GM23338 (cell line): ENCODE data around the gene STON1. TPM values are rescaled to one million over a fixed set of nuclear protein-coding genes. Genes with fewer than 3 reads are reported as not detected.

Source experiments
- ATAC-seq: fragments of 200-7000 bp; cut with Tn5 transposase; 3 replicates; pipeline ENCODE4 v1.9.1; 2020
- DNase-seq: peaks from one replicate; pipeline ENCODE4 v3.0.0-alpha.2; 2015; ENCODE audit warnings: low spot score
- H2AFZ ChIP-seq: fragments of 200-600 bp; sonication (generic); 2 replicates; pipeline ENCODE4 v1.8.0; 2016; ENCODE audit warnings: antibody characterized with exemption, mild to moderate bottlenecking, moderate library complexity
- H3F3A ChIP-seq: fragments of 200-600 bp; sonication (generic); replicated peaks from 2 replicates; pipeline ENCODE4 v1.8.0; 2017; ENCODE audit warnings: antibody characterized with exemption, mixed run types, low read depth
- H3K27ac ChIP-seq: fragments of 200-600 bp; sonication (generic); 2 replicates; pipeline ENCODE4 v1.6.1; 2016; ENCODE audit warnings: low read depth
- H3K27me3 ChIP-seq: fragments of 200-600 bp; sonication (generic); 2 replicates; pipeline ENCODE4 v1.8.0; 2016; ENCODE audit warnings: mild to moderate bottlenecking, mixed run types, moderate library complexity; ENCODE audit not compliant: insufficient read depth
- H3K36me3 ChIP-seq: fragments of 200-600 bp; sonication (generic); 2 replicates; pipeline ENCODE4 v1.8.0; 2016; ENCODE audit warnings: mild to moderate bottlenecking; ENCODE audit not compliant: insufficient read depth
- H3K4me1 ChIP-seq: fragments of 200-600 bp; sonication (generic); 2 replicates; pipeline ENCODE4 v1.8.0; 2016; ENCODE audit warnings: mild to moderate bottlenecking, moderate library complexity; ENCODE audit not compliant: insufficient read depth
- H3K4me2 ChIP-seq: fragments of 200-600 bp; sonication (generic); 2 replicates; pipeline ENCODE4 v1.7.1; 2017; ENCODE audit warnings: mixed run types
- H3K4me3 ChIP-seq: fragments of 200-600 bp; sonication (generic); 2 replicates; pipeline ENCODE4 v1.6.1; 2016; ENCODE audit warnings: mixed run types
- H3K79me2 ChIP-seq: fragments of 200-600 bp; sonication (generic); replicated peaks from 2 replicates; pipeline ENCODE4 v1.8.0; 2017; ENCODE audit warnings: mild to moderate bottlenecking; ENCODE audit not compliant: insufficient read depth
- H3K9me2 ChIP-seq: fragments of 200-600 bp; sonication (generic); 2 replicates; pipeline ENCODE4 v1.8.0; 2017; ENCODE audit not compliant: insufficient read depth
- H4K20me1 ChIP-seq: fragments of 200-600 bp; sonication (generic); replicated peaks from 2 replicates; pipeline ENCODE4 v1.8.0; 2017; ENCODE audit warnings: mild to moderate bottlenecking; ENCODE audit not compliant: insufficient read depth
- H3K27ac Mint-ChIP-seq: 2 replicates; pipeline ENCODE4 v1.8.0; 2020; ENCODE audit warnings: inconsistent platforms, mild to moderate bottlenecking, moderate library complexity, mixed read lengths
- H3K27me3 Mint-ChIP-seq: 3 replicates; pipeline ENCODE4 v1.8.0; 2022; ENCODE audit warnings: low read depth, mild to moderate bottlenecking, moderate library complexity, mixed read lengths, inconsistent platforms; ENCODE audit not compliant: insufficient read depth, poor library complexity
- H3K36me3 Mint-ChIP-seq: 3 replicates; pipeline ENCODE4 v1.8.0; 2021; ENCODE audit warnings: low read depth, mild to moderate bottlenecking, inconsistent platforms, moderate library complexity, mixed read lengths
- H3K4me1 Mint-ChIP-seq: 3 replicates; pipeline ENCODE4 v1.8.0; 2020; ENCODE audit warnings: mild to moderate bottlenecking, inconsistent platforms, mixed read lengths
- H3K4me3 Mint-ChIP-seq: 3 replicates; pipeline ENCODE4 v1.8.0; 2021; ENCODE audit warnings: moderate library complexity, mild to moderate bottlenecking, inconsistent platforms, mixed read lengths
- H3K9me3 Mint-ChIP-seq: 3 replicates; pipeline ENCODE4 v1.8.0; 2020; ENCODE audit warnings: moderate library complexity, mild to moderate bottlenecking, inconsistent platforms, mixed read lengths
- CREB1 ChIP-seq: fragments of 250-450 bp; sonication (Bioruptor Pico); IDR thresholded peaks from 2 replicates; pipeline ENCODE4 v1.5.0; 2020; ENCODE audit warnings: low read depth, mild to moderate bottlenecking, moderate library complexity
- EZH2 ChIP-seq: fragments of 200-600 bp; sonication (generic); IDR thresholded peaks from one replicate; pipeline ENCODE4 v1.8.0; 2017; ENCODE audit warnings: antibody characterized with exemption, mild to moderate bottlenecking, low read depth; ENCODE audit not compliant: unreplicated experiment
- EZH2phosphoT487 ChIP-seq: fragments of 200-600 bp; sonication (generic); IDR thresholded peaks from one replicate; pipeline ENCODE4 v1.8.1; 2018; ENCODE audit warnings: antibody characterized with exemption; ENCODE audit not compliant: unreplicated experiment
- JUNB ChIP-seq: IDR thresholded peaks from one replicate; pipeline ENCODE4 v1.6.1; 2016; ENCODE audit warnings: antibody characterized with exemption; ENCODE audit not compliant: unreplicated experiment
- NANOG ChIP-seq: IDR thresholded peaks from 2 replicates; pipeline ENCODE4 v1.6.1; 2016; ENCODE audit warnings: antibody characterized with exemption, borderline replicate concordance
- POLR2AphosphoS5 ChIP-seq: IDR thresholded peaks from 2 replicates; pipeline ENCODE4 v1.6.1; 2016; ENCODE audit warnings: antibody characterized with exemption, low read depth
- STAT1 ChIP-seq: IDR thresholded peaks from one replicate; pipeline ENCODE4 v1.6.1; 2016; ENCODE audit warnings: antibody characterized with exemption; ENCODE audit not compliant: unreplicated experiment
- ZNF114 ChIP-seq: fragments of 250-450 bp; sonication (Bioruptor Pico); IDR thresholded peaks from 2 replicates; pipeline ENCODE4 v1.5.0; 2020; ENCODE audit warnings: mild to moderate bottlenecking, moderate library complexity
- ZNF331 ChIP-seq: fragments of 250-450 bp; sonication (Bioruptor Pico); IDR thresholded peaks from 2 replicates; pipeline ENCODE4 v1.5.0; 2020; ENCODE audit warnings: low read depth, mild to moderate bottlenecking, moderate library complexity
- polyA plus RNA-seq: library from polyadenylated mRNA; unstranded; fragments of >200 nt; fragmentation: Nextera tagmentation; extraction: Ambion mirVana; gene quantifications from 2 replicates; pipeline ENCODE4 v1.2.1, GENCODE V29; 2016
- total RNA-seq: library from RNA; depleted of rRNA; stranded (reverse); fragments of >200 nt; shearing (Covaris generic); gene quantifications from 2 replicates; pipeline ENCODE4 v1.2.3, GENCODE V29; 2014
- TF ChIP-seq, protein P1 (sequence below): fragments of 250-450 bp; sonication (Bioruptor Pico); IDR thresholded peaks from 2 replicates; pipeline ENCODE4 v1.5.0; 2020; ENCODE audit warnings: mild to moderate bottlenecking, moderate library complexity
- TF ChIP-seq, protein P2 (sequence below): IDR thresholded peaks from 2 replicates; pipeline ENCODE4 v1.6.1; 2016; ENCODE audit warnings: antibody characterized with exemption
- TF ChIP-seq, protein P3 (sequence below), 2 experiments: fragments of 200-600 bp in 1 of 2; sonication (generic) in 1 of 2; conservative IDR thresholded peaks; 2 replicates each; pipeline versions ENCODE4 v1.5.1 to v1.6.1; 2016 to 2017; ENCODE audit warnings: antibody characterized with exemption in 2 of 2, low read depth in 2 of 2, mild to moderate bottlenecking in 2 of 2, moderate library complexity in 1 of 2
- TF ChIP-seq, protein P4 (sequence below): IDR thresholded peaks from one replicate; pipeline ENCODE4 v1.6.1; 2018; ENCODE audit warnings: antibody characterized with exemption; ENCODE audit not compliant: unreplicated experiment

STON1 gene
- total and polyA plus RNA-seq, 2 experiments from 2014 or later = 5.4 to 14.4 TPM

DNA sequence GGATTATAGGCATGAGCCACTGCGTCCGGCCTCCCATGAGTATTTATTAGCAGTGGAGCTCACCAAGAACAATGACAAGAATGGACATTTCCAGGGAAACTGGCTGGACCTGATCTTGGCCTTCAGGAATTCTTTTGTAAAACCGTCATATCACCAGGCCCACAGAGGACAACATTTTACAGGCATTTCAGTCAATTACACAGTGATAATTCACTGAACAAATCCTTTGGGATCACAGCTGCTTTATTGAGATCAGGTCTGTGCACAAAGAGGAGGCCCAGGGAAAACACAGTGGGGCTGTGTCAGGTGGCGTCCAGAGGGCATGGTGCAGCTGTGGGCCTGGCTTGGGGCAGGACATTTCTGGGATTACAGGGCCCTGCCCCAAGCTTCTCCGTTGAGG is 57.6 kb downstream of the STON1 start (continued):
- TF ChIP-seq, protein P1, sequence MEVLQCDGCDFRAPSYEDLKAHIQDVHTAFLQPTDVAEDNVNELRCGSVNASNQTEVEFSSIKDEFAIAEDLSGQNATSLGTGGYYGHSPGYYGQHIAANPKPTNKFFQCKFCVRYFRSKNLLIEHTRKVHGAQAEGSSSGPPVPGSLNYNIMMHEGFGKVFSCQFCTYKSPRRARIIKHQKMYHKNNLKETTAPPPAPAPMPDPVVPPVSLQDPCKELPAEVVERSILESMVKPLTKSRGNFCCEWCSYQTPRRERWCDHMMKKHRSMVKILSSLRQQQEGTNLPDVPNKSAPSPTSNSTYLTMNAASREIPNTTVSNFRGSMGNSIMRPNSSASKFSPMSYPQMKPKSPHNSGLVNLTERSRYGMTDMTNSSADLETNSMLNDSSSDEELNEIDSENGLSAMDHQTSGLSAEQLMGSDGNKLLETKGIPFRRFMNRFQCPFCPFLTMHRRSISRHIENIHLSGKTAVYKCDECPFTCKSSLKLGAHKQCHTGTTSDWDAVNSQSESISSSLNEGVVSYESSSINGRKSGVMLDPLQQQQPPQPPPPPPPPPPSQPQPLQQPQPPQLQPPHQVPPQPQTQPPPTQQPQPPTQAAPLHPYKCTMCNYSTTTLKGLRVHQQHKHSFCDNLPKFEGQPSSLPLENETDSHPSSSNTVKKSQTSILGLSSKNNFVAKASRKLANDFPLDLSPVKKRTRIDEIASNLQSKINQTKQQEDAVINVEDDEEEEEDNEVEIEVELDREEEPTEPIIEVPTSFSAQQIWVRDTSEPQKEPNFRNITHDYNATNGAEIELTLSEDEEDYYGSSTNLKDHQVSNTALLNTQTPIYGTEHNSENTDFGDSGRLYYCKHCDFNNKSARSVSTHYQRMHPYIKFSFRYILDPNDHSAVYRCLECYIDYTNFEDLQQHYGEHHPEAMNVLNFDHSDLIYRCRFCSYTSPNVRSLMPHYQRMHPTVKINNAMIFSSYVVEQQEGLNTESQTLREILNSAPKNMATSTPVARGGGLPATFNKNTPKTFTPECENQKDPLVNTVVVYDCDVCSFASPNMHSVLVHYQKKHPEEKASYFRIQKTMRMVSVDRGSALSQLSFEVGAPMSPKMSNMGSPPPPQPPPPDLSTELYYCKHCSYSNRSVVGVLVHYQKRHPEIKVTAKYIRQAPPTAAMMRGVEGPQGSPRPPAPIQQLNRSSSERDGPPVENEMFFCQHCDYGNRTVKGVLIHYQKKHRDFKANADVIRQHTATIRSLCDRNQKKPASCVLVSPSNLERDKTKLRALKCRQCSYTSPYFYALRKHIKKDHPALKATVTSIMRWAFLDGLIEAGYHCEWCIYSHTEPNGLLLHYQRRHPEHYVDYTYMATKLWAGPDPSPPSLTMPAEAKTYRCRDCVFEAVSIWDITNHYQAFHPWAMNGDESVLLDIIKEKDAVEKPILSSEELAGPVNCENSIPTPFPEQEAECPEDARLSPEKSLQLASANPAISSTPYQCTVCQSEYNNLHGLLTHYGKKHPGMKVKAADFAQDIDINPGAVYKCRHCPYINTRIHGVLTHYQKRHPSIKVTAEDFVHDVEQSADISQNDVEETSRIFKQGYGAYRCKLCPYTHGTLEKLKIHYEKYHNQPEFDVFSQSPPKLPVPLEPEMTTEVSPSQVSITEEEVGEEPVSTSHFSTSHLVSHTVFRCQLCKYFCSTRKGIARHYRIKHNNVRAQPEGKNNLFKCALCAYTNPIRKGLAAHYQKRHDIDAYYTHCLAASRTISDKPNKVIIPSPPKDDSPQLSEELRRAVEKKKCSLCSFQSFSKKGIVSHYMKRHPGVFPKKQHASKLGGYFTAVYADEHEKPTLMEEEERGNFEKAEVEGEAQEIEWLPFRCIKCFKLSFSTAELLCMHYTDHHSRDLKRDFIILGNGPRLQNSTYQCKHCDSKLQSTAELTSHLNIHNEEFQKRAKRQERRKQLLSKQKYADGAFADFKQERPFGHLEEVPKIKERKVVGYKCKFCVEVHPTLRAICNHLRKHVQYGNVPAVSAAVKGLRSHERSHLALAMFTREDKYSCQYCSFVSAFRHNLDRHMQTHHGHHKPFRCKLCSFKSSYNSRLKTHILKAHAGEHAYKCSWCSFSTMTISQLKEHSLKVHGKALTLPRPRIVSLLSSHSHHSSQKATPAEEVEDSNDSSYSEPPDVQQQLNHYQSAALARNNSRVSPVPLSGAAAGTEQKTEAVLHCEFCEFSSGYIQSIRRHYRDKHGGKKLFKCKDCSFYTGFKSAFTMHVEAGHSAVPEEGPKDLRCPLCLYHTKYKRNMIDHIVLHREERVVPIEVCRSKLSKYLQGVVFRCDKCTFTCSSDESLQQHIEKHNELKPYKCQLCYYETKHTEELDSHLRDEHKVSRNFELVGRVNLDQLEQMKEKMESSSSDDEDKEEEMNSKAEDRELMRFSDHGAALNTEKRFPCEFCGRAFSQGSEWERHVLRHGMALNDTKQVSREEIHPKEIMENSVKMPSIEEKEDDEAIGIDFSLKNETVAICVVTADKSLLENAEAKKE (CRISPR knock-in tag) = no peak
- no peak for TF ChIP-seq EZH2phosphoT487

DNA sequence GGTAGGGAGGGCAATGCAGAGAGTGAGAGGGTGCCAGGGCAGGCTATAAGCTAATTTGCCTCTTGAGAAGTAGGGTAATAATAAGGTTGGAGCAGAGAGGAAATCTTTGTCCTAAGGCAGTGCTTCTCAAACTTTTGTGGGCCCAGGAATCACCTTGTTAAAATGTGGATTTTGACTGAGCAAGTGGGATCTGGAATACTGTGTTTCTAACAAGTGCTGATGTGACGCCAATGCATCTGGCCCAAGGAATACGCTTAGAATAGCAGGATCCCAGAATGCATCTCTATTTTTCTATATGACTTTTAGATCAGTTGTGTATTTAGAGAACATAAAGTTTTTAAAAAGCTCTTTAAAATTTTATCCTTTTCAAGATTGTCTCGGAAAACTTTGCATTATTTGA is 58.0 kb downstream of the STON1 start:
- Mint-ChIP-seq H3K4me1 (peaks cover 21% of the 10 kb centered on the region), H3K4me3 (no peak overlapping the region), H3K27ac (no peak overlapping the region), H3K36me3 (peaks cover 5% of the 10 kb centered on the region; the same call in 2 of the 3 replicates), H3K27me3 (no peaks in the 10 kb centered on the region), H3K9me3 (no peaks in the 10 kb centered on the region)
- H3K4me1 ChIP-seq = peaks cover 7% of the 10 kb centered on the region; the same call in 1 of the 2 replicates
- no peak overlapping the region for H3K4me2 ChIP-seq
- H3K9me2 ChIP-seq = no peaks in the 10 kb centered on the region
- no peaks in the 10 kb centered on the region for H3K36me3 ChIP-seq
- no peak overlapping the region for H3K27ac ChIP-seq
- DNase-seq = no peak
- no peak overlapping the region for H2AFZ ChIP-seq
- H3F3A ChIP-seq = no peaks in the 10 kb centered on the region
- H3K79me2 ChIP-seq = no peaks in the 10 kb centered on the region
- no peak overlapping the region for H3K4me3 ChIP-seq
- H4K20me1 ChIP-seq = no peaks in the 10 kb centered on the region
- ATAC-seq = no peak
- H3K27me3 ChIP-seq = no peaks in the 10 kb centered on the region
- TF ChIP-seq EZH2phosphoT487 (no peak), STAT1 (no peak), CREB1 (no peak), ZNF331 (no peak), POLR2AphosphoS5 (no peak), NANOG (no peak), ZNF114 (no peak), EZH2 (no peak), JUNB (no peak)
- TF ChIP-seq, protein P2, sequence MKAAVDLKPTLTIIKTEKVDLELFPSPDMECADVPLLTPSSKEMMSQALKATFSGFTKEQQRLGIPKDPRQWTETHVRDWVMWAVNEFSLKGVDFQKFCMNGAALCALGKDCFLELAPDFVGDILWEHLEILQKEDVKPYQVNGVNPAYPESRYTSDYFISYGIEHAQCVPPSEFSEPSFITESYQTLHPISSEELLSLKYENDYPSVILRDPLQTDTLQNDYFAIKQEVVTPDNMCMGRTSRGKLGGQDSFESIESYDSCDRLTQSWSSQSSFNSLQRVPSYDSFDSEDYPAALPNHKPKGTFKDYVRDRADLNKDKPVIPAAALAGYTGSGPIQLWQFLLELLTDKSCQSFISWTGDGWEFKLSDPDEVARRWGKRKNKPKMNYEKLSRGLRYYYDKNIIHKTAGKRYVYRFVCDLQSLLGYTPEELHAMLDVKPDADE = no peak
- TF ChIP-seq, protein P3, sequence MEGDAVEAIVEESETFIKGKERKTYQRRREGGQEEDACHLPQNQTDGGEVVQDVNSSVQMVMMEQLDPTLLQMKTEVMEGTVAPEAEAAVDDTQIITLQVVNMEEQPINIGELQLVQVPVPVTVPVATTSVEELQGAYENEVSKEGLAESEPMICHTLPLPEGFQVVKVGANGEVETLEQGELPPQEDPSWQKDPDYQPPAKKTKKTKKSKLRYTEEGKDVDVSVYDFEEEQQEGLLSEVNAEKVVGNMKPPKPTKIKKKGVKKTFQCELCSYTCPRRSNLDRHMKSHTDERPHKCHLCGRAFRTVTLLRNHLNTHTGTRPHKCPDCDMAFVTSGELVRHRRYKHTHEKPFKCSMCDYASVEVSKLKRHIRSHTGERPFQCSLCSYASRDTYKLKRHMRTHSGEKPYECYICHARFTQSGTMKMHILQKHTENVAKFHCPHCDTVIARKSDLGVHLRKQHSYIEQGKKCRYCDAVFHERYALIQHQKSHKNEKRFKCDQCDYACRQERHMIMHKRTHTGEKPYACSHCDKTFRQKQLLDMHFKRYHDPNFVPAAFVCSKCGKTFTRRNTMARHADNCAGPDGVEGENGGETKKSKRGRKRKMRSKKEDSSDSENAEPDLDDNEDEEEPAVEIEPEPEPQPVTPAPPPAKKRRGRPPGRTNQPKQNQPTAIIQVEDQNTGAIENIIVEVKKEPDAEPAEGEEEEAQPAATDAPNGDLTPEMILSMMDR (conservative IDR thresholded peaks at IDR 0.05; ENCODE audit: low read depth in 2 of 2) = no peak
- TF ChIP-seq, protein P4, sequence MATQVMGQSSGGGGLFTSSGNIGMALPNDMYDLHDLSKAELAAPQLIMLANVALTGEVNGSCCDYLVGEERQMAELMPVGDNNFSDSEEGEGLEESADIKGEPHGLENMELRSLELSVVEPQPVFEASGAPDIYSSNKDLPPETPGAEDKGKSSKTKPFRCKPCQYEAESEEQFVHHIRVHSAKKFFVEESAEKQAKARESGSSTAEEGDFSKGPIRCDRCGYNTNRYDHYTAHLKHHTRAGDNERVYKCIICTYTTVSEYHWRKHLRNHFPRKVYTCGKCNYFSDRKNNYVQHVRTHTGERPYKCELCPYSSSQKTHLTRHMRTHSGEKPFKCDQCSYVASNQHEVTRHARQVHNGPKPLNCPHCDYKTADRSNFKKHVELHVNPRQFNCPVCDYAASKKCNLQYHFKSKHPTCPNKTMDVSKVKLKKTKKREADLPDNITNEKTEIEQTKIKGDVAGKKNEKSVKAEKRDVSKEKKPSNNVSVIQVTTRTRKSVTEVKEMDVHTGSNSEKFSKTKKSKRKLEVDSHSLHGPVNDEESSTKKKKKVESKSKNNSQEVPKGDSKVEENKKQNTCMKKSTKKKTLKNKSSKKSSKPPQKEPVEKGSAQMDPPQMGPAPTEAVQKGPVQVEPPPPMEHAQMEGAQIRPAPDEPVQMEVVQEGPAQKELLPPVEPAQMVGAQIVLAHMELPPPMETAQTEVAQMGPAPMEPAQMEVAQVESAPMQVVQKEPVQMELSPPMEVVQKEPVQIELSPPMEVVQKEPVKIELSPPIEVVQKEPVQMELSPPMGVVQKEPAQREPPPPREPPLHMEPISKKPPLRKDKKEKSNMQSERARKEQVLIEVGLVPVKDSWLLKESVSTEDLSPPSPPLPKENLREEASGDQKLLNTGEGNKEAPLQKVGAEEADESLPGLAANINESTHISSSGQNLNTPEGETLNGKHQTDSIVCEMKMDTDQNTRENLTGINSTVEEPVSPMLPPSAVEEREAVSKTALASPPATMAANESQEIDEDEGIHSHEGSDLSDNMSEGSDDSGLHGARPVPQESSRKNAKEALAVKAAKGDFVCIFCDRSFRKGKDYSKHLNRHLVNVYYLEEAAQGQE = no peak
